HG03469 (cell line): ENCODE results near the gene KRT6B.

Experiments used
- ATAC-seq: cut with Tn5 transposase; IDR thresholded peaks from one replicate; pipeline ENCODE4 v1.9.1; 2021; ENCODE audit warnings: mild to moderate bottlenecking, moderate library complexity, moderate number of reproducible peaks; ENCODE audit not compliant: unreplicated experiment

KRT6B gene

GRCh38 chr12:52437508-52437907 lies 14.4 kb downstream of the KRT6B start:
- no peak for ATAC-seq

GRCh38 chr12:52436828-52437474 lies 15.0 kb downstream of the KRT6B start:
- no peak for ATAC-seq

GRCh38 chr12:52436000-52436827 lies 15.7 kb downstream of the KRT6B start:
- ATAC-seq: no peak

GRCh38 chr12:52435659-52435999 lies 16.3 kb downstream of the KRT6B start:
- no peak for ATAC-seq

- ATAC-seq: no peak
Observed at GRCh38 chr12:52434760-52435530, 17.0 kb downstream of the KRT6B start.

GRCh38 chr12:52434081-52434733 lies 17.7 kb downstream of the KRT6B start, which contains the start of gene KRT75:
Gene KRT75 (minus strand): TSS chr12:52434371. CDS start chr12:52434304, 67 bp downstream.
- ATAC-seq: no peak

GRCh38 chr12:52433501-52434080 lies 18.4 kb downstream of the KRT6B start:
- ATAC-seq: no peak

GRCh38 chr12:52432559-52433207 lies 19.3 kb downstream of the KRT6B start:
- no peak for ATAC-seq

GRCh38 chr12:52428121-52428520 lies 23.8 kb downstream of the KRT6B start:
- no peak for ATAC-seq

GRCh38 chr12:52427083-52427482 lies 24.9 kb downstream of the KRT6B start:
- no peak for ATAC-seq

- no peak for ATAC-seq
Observed at GRCh38 chr12:52426034-52426433, 25.9 kb downstream of the KRT6B start.

- no peak for ATAC-seq
Observed at GRCh38 chr12:52425466-52425865, 26.5 kb downstream of the KRT6B start.

GRCh38 chr12:52423661-52424500 lies 28.1 kb downstream of the KRT6B start:
- no peak for ATAC-seq

GRCh38 chr12:52423035-52423434 lies 28.9 kb downstream of the KRT6B start:
- ATAC-seq: no peak

GRCh38 chr12:52419656-52420055 lies 32.3 kb downstream of the KRT6B start:
- ATAC-seq: no peak

- ATAC-seq: no peak
Observed at GRCh38 chr12:52418576-52419110, 33.3 kb downstream of the KRT6B start.

- ATAC-seq: no peak
Observed at GRCh38 chr12:52417740-52418139, 34.2 kb downstream of the KRT6B start.

- no peak for ATAC-seq
Observed at GRCh38 chr12:52416795-52417194, 35.2 kb downstream of the KRT6B start.
